Measurements from ENCODE around the gene IL13RA2. TPM values are rescaled to one million over a fixed set of nuclear protein-coding genes. Genes with fewer than 3 reads are reported as not detected.

The IL13RA2 gene
- total RNA-seq (0.31 TPM), polyA plus RNA-seq (ENCODE audit: insufficient read depth, low read depth, low replicate concordance) (17.4 TPM)
- long read RNA-seq, donor 1 = 0 reads
- long read RNA-seq, donor 2 = 0 reads
- long read RNA-seq, donor 3 = 0 reads
- long read RNA-seq, donor 4 = 0 reads
- long read RNA-seq, donor 5 = 0 reads
- long read RNA-seq, donor 6 = 0 reads
- long read RNA-seq, donor 7 = 0 reads
- long read RNA-seq, donor 8 = 0 reads
- long read RNA-seq, donor 9 = 0 reads
- long read RNA-seq, donor 10 = 0 reads

GRCh38 chrX:115017455-115017854, at the start of gene IL13RA2:
Gene IL13RA2 (minus strand): TSS chrX:115017616. CDS start chrX:115017269, 347 bp downstream.
- Histone ChIP-seq H3K36me3 (ENCODE audit: control insufficient read depth in 2 of 3, insufficient read depth in 3 of 3, low read length in 3 of 3) (no peaks in the 10 kb centered on the region), H3K9me3 (ENCODE audit: control insufficient read depth in 2 of 3, insufficient read depth in 1 of 3, low read length in 3 of 3) (no peaks in the 10 kb centered on the region), H3K9ac (ENCODE audit: low read length in 3 of 3) (no peak within 1 kb of the TSS), H3K4me1 (ENCODE audit: control insufficient read depth in 2 of 3, insufficient read depth in 2 of 3, low read depth in 1 of 3, low read length in 3 of 3) (no peaks in the 10 kb centered on the region), H3K27me3 (ENCODE audit: control insufficient read depth, insufficient read depth, low read length) (peaks cover 2% of the 10 kb centered on the region), H3K4me3 (ENCODE audit: low read length in 3 of 3) (no peak within 1 kb of the TSS), H3K27ac (ENCODE audit: low read depth in 2 of 2, low read length in 2 of 2) (no peak within 1 kb of the TSS)
- no peak for DNase-seq
- intact Hi-C loops (cut with DNase I) = no loop called here
- TF ChIP-seq, protein P1, sequence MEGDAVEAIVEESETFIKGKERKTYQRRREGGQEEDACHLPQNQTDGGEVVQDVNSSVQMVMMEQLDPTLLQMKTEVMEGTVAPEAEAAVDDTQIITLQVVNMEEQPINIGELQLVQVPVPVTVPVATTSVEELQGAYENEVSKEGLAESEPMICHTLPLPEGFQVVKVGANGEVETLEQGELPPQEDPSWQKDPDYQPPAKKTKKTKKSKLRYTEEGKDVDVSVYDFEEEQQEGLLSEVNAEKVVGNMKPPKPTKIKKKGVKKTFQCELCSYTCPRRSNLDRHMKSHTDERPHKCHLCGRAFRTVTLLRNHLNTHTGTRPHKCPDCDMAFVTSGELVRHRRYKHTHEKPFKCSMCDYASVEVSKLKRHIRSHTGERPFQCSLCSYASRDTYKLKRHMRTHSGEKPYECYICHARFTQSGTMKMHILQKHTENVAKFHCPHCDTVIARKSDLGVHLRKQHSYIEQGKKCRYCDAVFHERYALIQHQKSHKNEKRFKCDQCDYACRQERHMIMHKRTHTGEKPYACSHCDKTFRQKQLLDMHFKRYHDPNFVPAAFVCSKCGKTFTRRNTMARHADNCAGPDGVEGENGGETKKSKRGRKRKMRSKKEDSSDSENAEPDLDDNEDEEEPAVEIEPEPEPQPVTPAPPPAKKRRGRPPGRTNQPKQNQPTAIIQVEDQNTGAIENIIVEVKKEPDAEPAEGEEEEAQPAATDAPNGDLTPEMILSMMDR (IDR thresholded peaks at IDR 0.05; ENCODE audit: borderline replicate concordance, extremely low read depth, insufficient read depth) = no peak
- peak; percentile 3 for FAIRE-seq

DNA sequence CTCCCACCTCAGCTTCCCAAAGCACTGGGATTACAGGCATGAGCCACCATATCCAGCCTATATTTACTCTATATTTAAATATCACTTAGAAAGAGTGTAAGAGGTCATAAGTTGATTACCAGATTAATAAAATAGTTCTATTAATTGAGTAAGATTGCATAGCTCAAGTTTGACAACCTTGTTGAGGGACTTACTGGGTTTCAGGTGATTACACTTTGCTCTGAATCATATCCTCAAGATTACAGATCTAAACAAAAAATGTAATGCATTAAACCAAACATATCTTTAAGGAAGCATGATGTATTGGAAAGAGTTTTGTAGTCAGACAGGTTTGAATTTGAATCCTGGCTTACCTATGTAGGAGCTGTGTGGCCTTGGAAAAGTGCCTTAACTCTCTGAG, 47.9 kb upstream of the IL13RA2 start:
- TF ChIP-seq, protein P1 (IDR thresholded peaks at IDR 0.05; ENCODE audit: borderline replicate concordance, extremely low read depth, insufficient read depth) = no peak
- Histone ChIP-seq H3K36me3 (ENCODE audit: control insufficient read depth in 2 of 3, insufficient read depth in 3 of 3, low read length in 3 of 3) (no peaks in the 10 kb centered on the region), H3K4me1 (ENCODE audit: control insufficient read depth in 2 of 3, insufficient read depth in 2 of 3, low read depth in 1 of 3, low read length in 3 of 3) (no peaks in the 10 kb centered on the region), H3K27ac (ENCODE audit: low read depth in 2 of 2, low read length in 2 of 2) (no peak overlapping the region), H3K4me3 (ENCODE audit: low read length in 3 of 3) (no peak overlapping the region), H3K9me3 (ENCODE audit: control insufficient read depth in 2 of 3, insufficient read depth in 1 of 3, low read length in 3 of 3) (no peaks in the 10 kb centered on the region), H3K27me3 (ENCODE audit: control insufficient read depth, insufficient read depth, low read length) (peaks cover 2% of the 10 kb centered on the region), H3K9ac (ENCODE audit: low read length in 3 of 3) (no peak overlapping the region)
- intact Hi-C loops (cut with DNase I) = no loop called here
- DNase-seq (no peak), FAIRE-seq (no peak)

DNA sequence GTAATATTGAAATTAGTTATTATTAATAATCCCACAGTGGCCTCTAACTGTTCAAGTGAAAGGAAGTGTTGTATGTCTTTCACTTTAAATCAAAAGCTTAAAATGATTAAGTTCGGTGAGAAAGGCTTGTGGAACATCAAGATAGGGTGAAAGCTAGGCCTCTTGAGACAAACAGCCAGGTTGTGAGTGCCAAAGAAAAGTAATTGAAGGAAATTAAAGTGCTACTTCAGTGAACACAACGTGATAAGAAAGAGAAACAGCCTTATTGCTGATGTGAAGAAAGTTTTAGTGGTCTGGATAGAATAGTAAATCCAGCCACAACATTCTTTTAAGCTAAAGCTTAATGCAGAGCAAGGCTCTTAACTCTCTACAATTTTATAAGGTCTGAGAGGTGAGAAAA, 42.6 kb upstream of the IL13RA2 start:
- TF ChIP-seq, protein P1 (IDR thresholded peaks at IDR 0.05; ENCODE audit: borderline replicate concordance, extremely low read depth, insufficient read depth) = no peak
- intact Hi-C loops (cut with DNase I) = no loop called here
- DNase-seq (peak in 2 of 5 donors; percentile 9 to 42), FAIRE-seq (no peak)
- H3K27ac ChIP-seq (ENCODE audit: low read depth in 2 of 2, low read length in 2 of 2) = no peak overlapping the region
- no peaks in the 10 kb centered on the region for H3K9me3 ChIP-seq (ENCODE audit: control insufficient read depth in 2 of 3, insufficient read depth in 1 of 3, low read length in 3 of 3)
- H3K36me3 ChIP-seq (ENCODE audit: control insufficient read depth in 2 of 3, insufficient read depth in 3 of 3, low read length in 3 of 3) = no peaks in the 10 kb centered on the region
- no peak overlapping the region for H3K4me3 ChIP-seq (ENCODE audit: low read length in 3 of 3)
- no peaks in the 10 kb centered on the region for H3K4me1 ChIP-seq (ENCODE audit: control insufficient read depth in 2 of 3, insufficient read depth in 2 of 3, low read depth in 1 of 3, low read length in 3 of 3)
- H3K9ac ChIP-seq (ENCODE audit: low read length in 3 of 3) = no peak overlapping the region
- H3K27me3 ChIP-seq (ENCODE audit: control insufficient read depth, insufficient read depth, low read length) = no peaks in the 10 kb centered on the region

DNA sequence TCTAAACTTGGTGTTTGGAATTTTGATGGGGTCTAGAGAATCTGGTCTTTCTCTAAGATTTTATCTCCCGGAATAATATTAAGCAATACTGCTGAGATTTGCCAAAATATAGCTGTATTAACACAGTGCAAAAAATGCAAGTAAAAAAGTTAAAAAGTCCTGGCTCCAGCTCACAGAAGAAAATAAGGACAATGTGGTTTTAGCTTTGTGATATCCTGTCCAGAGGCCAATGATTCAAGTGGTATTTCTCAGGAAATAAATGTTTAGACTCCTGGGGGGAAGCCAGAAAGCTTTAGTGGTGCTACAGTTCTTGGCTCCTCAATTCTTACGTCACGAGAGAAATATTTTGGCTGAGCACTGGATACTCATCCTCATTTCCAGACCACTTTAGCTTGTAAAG, 40.9 kb upstream of the IL13RA2 start:
- Histone ChIP-seq H3K9ac (ENCODE audit: low read length in 3 of 3) (no peak overlapping the region), H3K9me3 (ENCODE audit: control insufficient read depth in 2 of 3, insufficient read depth in 1 of 3, low read length in 3 of 3) (no peaks in the 10 kb centered on the region), H3K36me3 (ENCODE audit: control insufficient read depth in 2 of 3, insufficient read depth in 3 of 3, low read length in 3 of 3) (no peaks in the 10 kb centered on the region), H3K4me1 (ENCODE audit: control insufficient read depth in 2 of 3, insufficient read depth in 2 of 3, low read depth in 1 of 3, low read length in 3 of 3) (no peaks in the 10 kb centered on the region), H3K27me3 (ENCODE audit: control insufficient read depth, insufficient read depth, low read length) (no peaks in the 10 kb centered on the region), H3K27ac (ENCODE audit: low read depth in 2 of 2, low read length in 2 of 2) (no peak overlapping the region), H3K4me3 (ENCODE audit: low read length in 3 of 3) (no peak overlapping the region)
- intact Hi-C loops (cut with DNase I) = no loop called here
- peak; percentile 56 for FAIRE-seq
- TF ChIP-seq, protein P1 (IDR thresholded peaks at IDR 0.05; ENCODE audit: borderline replicate concordance, extremely low read depth, insufficient read depth) = no peak
- DNase-seq = peak in 2 of 5 donors; percentile 33 to 69
